GM03348 (cell line): Measurements from ENCODE around the gene PSMB9.
A peak's percentile ranks its signal among the peaks of the same experiment; 100 is the strongest.

Experiments
- DNase-seq: peaks from one replicate; pipeline ENCODE4 v3.0.0; 2012; ENCODE audit warnings: low spot score

PSMB9 gene

DNA sequence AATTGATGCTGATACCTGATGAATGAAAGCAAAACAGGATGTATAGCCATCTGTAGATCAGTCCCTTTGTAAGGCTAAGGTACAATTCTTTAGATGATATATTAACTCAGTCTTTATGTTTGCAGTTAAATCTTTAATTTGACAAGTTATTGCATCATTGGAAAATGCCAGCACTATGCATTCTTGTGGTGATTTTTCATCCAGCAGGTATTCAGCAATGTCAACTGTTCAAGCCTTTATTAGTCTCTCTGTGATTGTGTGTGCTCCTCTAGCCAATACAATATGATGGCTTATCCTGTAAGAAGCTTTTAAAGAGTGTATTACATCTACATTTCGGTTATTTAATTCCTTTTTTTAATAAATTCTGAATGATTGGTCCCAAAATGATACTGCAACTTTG, 52.5 kb downstream of the PSMB9 start:
- peak; percentile 15 for DNase-seq

DNA sequence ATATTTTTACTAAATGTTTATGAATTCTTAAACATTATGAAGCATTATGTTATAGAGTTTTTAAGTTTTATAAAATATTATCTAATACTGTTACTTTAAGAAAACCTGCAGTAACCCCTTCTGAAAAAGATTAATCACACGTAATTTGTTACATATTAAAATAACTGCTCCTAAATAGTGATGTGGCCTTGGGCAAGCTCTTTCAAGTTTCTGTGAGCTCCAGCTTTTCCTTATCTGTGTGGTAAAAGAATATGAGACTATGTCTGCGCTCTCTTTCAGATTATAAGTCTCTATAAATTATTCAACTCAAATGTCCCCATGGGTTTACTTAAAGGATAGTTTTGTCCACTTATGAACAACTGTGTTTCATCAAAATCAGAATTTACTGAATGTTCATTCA, 54.9 kb downstream of the PSMB9 start:
- no peak for DNase-seq
